Neural progenitor cell (in vitro differentiated cells): ENCODE data around the gene SMLR1.

Experiments used
- CTCF ChIP-seq: fragments of 200-600 bp; sonication (generic); IDR thresholded peaks from 2 replicates; pipeline ENCODE4 v1.5.1; 2017; ENCODE audit warnings: antibody characterized with exemption, mild to moderate bottlenecking
- EZH2 ChIP-seq: fragments of 200-600 bp; sonication (generic); IDR thresholded peaks from 2 replicates; pipeline ENCODE4 v1.6.1; 2017; ENCODE audit warnings: antibody characterized with exemption, mild to moderate bottlenecking, moderate library complexity

GRCh38 chr6:130826442-130827246 is 562 bp upstream of the SMLR1 start:
- no peak for TF ChIP-seq CTCF
- TF ChIP-seq EZH2, result no peak
